HG03575 (cell line): Measurements from ENCODE around the gene DNAJC24.
A peak's percentile ranks its signal among the peaks of the same experiment; 100 is the strongest.
"Not testable (repeated sequence)": the region's sequence is repeated elsewhere in the genome, so short reads cannot be mapped to it uniquely, and the experiment has no call there.

Experiments
- ATAC-seq: cut with Tn5 transposase; IDR thresholded peaks from one replicate; pipeline ENCODE4 v1.9.1; 2021; ENCODE audit not compliant: unreplicated experiment, insufficient number of reproducible peaks, low FRiP score; ENCODE audit errors: extremely low read depth

The DNAJC24 gene, protein sequence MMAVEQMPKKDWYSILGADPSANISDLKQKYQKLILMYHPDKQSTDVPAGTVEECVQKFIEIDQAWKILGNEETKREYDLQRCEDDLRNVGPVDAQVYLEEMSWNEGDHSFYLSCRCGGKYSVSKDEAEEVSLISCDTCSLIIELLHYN

GRCh38 chr11:31369348-31370329 lies at the start of gene DNAJC24, which contains the start of gene DCDC1:
TSS of gene DNAJC24 (plus strand) at chr11:31369860. CDS start at chr11:31370749, 889 bp downstream.
TSS of gene DCDC1 (minus strand) at chr11:31369739. CDS start at chr11:31328280, 41,459 bp downstream.
- ATAC-seq = peak; percentile 95

GRCh38 chr11:31321494-31321893 lies 48.2 kb upstream of the DNAJC24 start:
- ATAC-seq = not testable (repeated sequence)

DNA sequence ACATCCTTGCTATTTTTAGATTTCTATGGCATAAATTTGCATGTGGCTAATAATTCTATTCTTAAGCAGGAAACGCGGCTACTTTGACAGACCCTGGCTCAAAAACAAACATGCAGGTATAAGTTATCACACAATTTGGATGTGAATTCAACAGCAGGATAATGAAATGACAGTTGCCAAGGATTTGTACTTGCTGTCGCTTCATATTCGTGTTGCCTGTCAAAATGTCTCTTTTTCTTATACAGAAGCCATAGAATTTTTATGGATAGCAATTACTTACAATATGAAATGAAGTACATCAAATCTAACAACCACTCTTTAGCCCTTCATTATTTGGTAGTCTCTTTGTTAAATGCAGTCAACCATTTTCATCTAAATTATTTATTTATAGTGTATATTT lies 46.5 kb upstream of the DNAJC24 start:
- no peak for ATAC-seq

DNA sequence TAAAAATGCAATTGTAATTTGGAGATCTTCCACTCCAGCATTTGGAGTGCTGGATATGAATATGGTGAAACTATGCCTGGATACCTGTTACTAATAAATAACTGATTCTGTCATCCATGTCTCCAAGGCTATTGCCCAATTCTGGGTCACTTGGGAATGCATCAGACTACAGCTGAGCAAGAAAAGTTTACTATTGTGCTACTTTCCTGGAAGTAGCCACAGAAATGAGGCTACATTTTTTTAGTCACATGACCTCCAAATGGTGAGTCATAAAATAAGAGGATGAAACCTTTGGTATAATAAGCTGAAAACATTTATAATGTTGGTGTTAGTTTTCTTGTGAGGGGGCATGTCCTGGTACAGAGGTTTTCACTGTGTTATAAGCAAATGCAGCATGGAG lies 44.5 kb upstream of the DNAJC24 start:
- ATAC-seq = no peak

DNA sequence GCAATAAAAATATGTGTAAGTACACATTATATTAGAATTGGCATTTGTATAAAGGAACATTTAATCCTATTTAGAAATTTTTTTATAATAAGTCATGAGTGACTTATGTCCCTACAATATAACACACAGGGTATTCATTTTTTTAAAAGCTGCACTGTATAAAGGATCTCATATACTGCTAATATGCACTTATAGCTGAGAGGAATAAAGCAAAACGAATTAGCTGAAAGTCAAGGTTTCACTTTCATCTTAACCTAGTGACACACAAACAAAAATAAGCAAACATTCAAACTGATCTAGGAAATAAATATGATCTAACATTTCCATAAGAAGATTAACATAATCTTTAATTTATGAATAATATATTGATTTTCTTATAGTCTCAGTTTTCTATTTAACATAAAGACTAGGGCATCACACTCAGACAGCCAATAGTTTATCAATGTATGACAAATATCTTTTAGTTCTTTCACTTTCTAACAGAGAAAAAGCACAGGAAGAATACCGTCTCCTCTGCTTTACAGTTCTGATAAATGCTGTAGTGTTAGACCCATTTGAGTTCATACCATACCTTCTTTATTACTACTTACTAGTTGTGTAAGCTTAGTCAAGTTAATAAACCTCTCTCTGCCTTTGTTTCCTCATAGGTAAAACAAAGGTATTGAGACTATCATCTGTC lies 43.1 kb upstream of the DNAJC24 start:
- ATAC-seq = no peak

DNA sequence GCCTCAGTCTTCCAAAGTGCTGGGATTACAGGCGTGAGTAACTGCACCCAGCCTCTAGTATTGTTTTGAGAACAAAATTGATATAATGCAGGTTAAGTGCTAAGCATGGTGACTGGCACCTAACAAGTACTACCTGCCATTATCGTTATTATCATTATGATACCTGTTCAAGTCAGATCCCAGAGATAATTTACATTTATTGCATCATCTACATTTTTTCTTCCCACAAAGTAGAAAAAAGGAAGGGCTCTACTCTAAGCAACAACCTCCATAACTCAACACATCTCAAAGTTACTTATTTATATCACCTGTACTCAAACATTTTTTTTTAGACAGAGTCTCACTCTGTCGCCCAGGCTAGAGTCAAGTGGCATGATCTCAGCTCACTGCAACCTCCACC lies 42.2 kb upstream of the DNAJC24 start:
- ATAC-seq = no peak

- no peak for ATAC-seq
Observed at GRCh38 chr11:31328697-31329096, 41.0 kb upstream of the DNAJC24 start.

- no peak for ATAC-seq
Observed at GRCh38 chr11:31337806-31338205, 31.9 kb upstream of the DNAJC24 start.

- ATAC-seq = no peak
Observed at GRCh38 chr11:31340903-31341572, 28.6 kb upstream of the DNAJC24 start.

- no peak for ATAC-seq
Observed at GRCh38 chr11:31351168-31351567, 18.5 kb upstream of the DNAJC24 start.

GRCh38 chr11:31355131-31355530 lies 14.5 kb upstream of the DNAJC24 start:
- no peak for ATAC-seq

- no peak for ATAC-seq
Observed at GRCh38 chr11:31355817-31356216, 13.8 kb upstream of the DNAJC24 start.

GRCh38 chr11:31361743-31362142 lies 7.9 kb upstream of the DNAJC24 start:
- no peak for ATAC-seq

- no peak for ATAC-seq
Observed at GRCh38 chr11:31366795-31367194, 2.9 kb upstream of the DNAJC24 start.

DNA sequence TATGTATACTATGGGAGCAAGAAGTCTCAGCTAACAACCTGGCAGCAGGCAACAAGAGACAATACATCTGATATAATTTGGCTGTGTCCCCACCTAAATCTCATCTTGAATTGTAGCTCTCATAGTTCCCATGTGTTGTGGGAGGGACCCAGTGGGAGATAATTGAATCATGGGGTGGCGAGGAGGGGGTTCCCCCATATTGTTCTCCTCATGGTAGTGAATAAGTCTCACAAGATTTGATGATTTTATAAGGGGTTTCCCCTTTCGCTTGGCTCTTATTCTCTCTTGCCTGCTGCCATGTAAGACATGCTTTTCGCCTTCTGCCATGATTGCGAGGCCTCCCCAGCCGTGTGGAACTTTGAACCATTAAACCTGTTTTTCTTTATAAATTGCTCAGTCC lies 6.2 kb downstream of the DNAJC24 start:
- no peak for ATAC-seq

GRCh38 chr11:31383116-31383515 lies 13.5 kb downstream of the DNAJC24 start:
- no peak for ATAC-seq

DNA sequence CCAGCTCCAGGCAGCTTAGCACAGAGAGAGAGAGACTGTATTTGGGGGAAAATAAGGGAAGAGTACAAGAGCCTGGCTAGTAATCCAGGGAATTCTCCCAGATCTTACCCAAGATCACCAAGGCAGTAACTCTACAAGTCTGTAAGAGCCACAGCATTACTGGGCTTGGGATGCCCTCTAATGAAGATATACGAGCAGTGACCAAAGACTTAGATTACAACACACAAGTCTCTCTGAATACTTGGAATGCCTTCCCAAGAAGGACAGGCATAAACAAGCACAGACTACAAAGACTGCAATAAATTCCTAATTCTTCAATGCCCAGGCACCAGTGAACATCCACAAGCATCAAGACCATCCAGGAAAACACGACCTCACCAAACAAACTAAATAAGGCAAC lies 17.7 kb downstream of the DNAJC24 start:
- no peak for ATAC-seq

DNA sequence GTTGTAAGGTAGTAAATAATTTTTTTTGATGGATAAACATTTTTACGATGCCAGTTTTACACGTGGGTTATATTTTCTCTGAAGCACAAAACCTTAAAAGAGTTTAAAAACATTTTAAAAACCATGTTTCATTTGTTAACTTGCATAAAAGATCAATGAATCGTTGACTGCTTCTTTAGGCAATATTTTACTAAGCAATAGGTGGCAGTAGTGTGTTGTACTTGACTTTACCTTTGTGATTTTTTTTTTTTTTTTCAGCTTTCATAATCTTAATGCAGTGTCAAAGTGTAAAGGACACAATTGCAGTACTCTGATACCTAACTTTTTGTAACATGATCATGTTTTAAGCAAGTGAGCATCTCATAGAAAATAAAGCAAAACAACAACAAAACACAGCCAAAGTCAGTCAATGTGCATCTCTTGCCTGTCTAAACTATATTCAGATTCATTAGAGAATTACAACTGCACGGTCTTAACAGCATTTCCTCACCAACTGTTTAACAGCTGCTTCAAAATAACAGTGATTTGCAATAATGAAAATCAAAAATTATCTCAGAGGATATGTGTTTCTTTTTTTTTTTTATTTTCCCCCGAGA lies 27.7 kb downstream of the DNAJC24 start:
- ATAC-seq = no peak

GRCh38 chr11:31404614-31405013 lies 35.0 kb downstream of the DNAJC24 start:
- ATAC-seq = no peak
